ENCODE data around the gene LGALS7B. TPM values are rescaled to one million over a fixed set of nuclear protein-coding genes. Genes with fewer than 3 reads are reported as not detected.
A peak's percentile ranks its signal among the peaks of the same experiment; 100 is the strongest.

Gene LGALS7B
- total RNA-seq, 1 donor from 2014 or later: not detected

DNA sequence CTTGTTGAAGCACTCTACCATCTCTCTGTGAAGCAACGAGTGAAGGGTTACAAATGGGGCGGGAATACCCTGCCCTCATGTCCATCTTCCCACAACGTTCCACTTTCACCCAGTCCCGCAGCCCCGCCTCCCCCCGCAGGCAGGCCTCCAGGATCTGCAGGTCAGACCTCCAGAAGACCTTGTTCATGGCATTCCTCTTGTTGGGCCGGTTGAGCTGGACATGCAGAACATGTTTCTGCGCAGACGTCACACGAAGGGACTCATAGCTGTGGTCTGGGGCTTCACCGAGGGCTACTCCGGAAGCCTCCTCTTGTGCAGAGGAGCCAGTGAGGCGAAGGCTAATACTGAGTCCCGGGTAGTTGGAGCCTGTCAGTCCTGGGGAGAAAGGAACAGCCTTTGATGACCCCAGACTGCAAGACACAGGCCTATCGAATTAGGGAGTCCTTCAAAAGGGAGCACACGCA is 42.2 kb downstream of the LGALS7B start:
- Mint-ChIP-seq H3K4me3 (ENCODE audit: unreplicated experiment) (peak overlapping the region; percentile 78), H3K27me3 (ENCODE audit: low read depth, unreplicated experiment) (no peaks in the 10 kb centered on the region), H3K4me1 (ENCODE audit: low read depth, unreplicated experiment) (peaks cover 11% of the 10 kb centered on the region), H3K27ac (ENCODE audit: unreplicated experiment) (peak overlapping the region; percentile 91), H3K36me3 (ENCODE audit: low read depth, unreplicated experiment) (peaks cover 20% of the 10 kb centered on the region), H3K9me3 (ENCODE audit: unreplicated experiment) (no peaks in the 10 kb centered on the region)
- Histone ChIP-seq H3K79me2 (ENCODE audit: insufficient read depth, low read length) (no peaks in the 10 kb centered on the region), H3K9me3 (ENCODE audit: insufficient read depth, low read depth, low read length) (no peaks in the 10 kb centered on the region), H3K27ac (ENCODE audit: low read depth, low read length) (peak overlapping the region; percentile 90), H3K4me1 (ENCODE audit: insufficient read depth, low read length) (peaks cover 32% of the 10 kb centered on the region), H3K9ac (ENCODE audit: low read length) (peak overlapping the region; percentile 84), H2AFZ (ENCODE audit: low read depth, low read length) (peak overlapping the region; percentile 72), H3K4me2 (ENCODE audit: low read length) (peak overlapping the region; percentile 89), H4K20me1 (ENCODE audit: insufficient read depth, low read length) (peaks cover 8% of the 10 kb centered on the region), H3K27me3 (ENCODE audit: insufficient read depth, low read length) (no peaks in the 10 kb centered on the region), H3K4me3 (ENCODE audit: insufficient read depth, low read depth, low read length) (peak overlapping the region; percentile 67), H3K36me3 (ENCODE audit: insufficient read depth, low read length) (peaks cover 9% of the 10 kb centered on the region)
- TF ChIP-seq, protein P1, sequence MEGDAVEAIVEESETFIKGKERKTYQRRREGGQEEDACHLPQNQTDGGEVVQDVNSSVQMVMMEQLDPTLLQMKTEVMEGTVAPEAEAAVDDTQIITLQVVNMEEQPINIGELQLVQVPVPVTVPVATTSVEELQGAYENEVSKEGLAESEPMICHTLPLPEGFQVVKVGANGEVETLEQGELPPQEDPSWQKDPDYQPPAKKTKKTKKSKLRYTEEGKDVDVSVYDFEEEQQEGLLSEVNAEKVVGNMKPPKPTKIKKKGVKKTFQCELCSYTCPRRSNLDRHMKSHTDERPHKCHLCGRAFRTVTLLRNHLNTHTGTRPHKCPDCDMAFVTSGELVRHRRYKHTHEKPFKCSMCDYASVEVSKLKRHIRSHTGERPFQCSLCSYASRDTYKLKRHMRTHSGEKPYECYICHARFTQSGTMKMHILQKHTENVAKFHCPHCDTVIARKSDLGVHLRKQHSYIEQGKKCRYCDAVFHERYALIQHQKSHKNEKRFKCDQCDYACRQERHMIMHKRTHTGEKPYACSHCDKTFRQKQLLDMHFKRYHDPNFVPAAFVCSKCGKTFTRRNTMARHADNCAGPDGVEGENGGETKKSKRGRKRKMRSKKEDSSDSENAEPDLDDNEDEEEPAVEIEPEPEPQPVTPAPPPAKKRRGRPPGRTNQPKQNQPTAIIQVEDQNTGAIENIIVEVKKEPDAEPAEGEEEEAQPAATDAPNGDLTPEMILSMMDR (IDR thresholded peaks at IDR 0.05; ENCODE audit: insufficient read depth, low read depth, low read length): no peak
- TF ChIP-seq EZH2 (IDR thresholded peaks at IDR 0.05; ENCODE audit: insufficient read depth, low read length): no peak
- peak; percentile 96 for DNase-seq (ENCODE audit: low read depth)
- no peak for FAIRE-seq

DNA sequence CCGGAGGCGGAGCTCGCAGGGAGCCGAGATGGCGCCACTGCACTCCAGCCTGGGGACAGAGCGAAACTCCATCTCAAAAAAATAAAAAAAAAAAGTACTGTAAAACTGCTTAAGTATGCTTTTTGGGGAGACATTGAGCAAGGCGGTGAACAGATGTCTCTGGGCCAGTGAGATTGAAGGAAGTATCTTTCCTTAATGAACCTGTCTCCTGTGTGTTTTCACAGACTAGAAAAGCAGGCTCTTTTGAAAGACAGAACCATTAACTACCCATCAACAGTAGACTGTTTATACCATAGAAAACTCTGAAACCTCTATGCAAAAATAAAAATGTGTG is 44.1 kb downstream of the LGALS7B start:
- H3K4me1 Mint-ChIP-seq (ENCODE audit: low read depth, unreplicated experiment): peaks cover 13% of the 10 kb centered on the region
- H3K4me3 ChIP-seq (ENCODE audit: insufficient read depth, low read depth, low read length): no peak overlapping the region
- H3K4me2 ChIP-seq (ENCODE audit: low read length): no peak overlapping the region
- peak overlapping the region; percentile 91 for H3K27ac Mint-ChIP-seq (ENCODE audit: unreplicated experiment)
- TF ChIP-seq, protein P1 (IDR thresholded peaks at IDR 0.05; ENCODE audit: insufficient read depth, low read depth, low read length): no peak
- no peak for TF ChIP-seq EZH2 (IDR thresholded peaks at IDR 0.05; ENCODE audit: insufficient read depth, low read length)
- H4K20me1 ChIP-seq (ENCODE audit: insufficient read depth, low read length): peaks cover 25% of the 10 kb centered on the region
- peaks cover 28% of the 10 kb centered on the region for H3K36me3 ChIP-seq (ENCODE audit: insufficient read depth, low read length)
- no peaks in the 10 kb centered on the region for H3K79me2 ChIP-seq (ENCODE audit: insufficient read depth, low read length)
- H3K27me3 ChIP-seq (ENCODE audit: insufficient read depth, low read length): no peaks in the 10 kb centered on the region
- H3K4me3 Mint-ChIP-seq (ENCODE audit: unreplicated experiment): no peak overlapping the region
- H3K9me3 Mint-ChIP-seq (ENCODE audit: unreplicated experiment): no peaks in the 10 kb centered on the region
- peaks cover 39% of the 10 kb centered on the region for H3K4me1 ChIP-seq (ENCODE audit: insufficient read depth, low read length)
- peaks cover 19% of the 10 kb centered on the region for H3K36me3 Mint-ChIP-seq (ENCODE audit: low read depth, unreplicated experiment)
- H3K27me3 Mint-ChIP-seq (ENCODE audit: low read depth, unreplicated experiment): no peaks in the 10 kb centered on the region
- FAIRE-seq: no peak
- H3K9me3 ChIP-seq (ENCODE audit: insufficient read depth, low read depth, low read length): no peaks in the 10 kb centered on the region
- no peak overlapping the region for H3K9ac ChIP-seq (ENCODE audit: low read length)
- H2AFZ ChIP-seq (ENCODE audit: low read depth, low read length): no peak overlapping the region
- no peak for DNase-seq (ENCODE audit: low read depth)
- no peak overlapping the region for H3K27ac ChIP-seq (ENCODE audit: low read depth, low read length)

DNA sequence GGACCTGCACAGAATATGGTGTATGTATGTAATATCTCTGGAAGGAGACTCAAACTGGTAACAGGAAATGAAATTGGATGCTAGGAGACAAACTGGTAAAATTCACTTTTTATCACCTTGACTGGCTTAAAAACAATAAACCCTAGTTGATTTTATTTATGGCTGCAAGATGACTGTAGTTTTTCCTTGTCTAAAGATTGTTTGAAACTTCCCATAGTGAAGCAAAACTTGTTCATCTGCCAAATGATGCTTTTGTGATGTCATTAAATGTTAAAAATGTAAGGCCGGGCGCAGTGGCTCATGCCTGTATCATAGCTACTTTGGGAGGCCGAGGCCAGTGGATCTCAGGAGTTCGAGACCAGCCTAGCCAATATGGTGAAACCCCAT is 45.1 kb downstream of the LGALS7B start:
- H3K4me1 Mint-ChIP-seq (ENCODE audit: low read depth, unreplicated experiment): peaks cover 19% of the 10 kb centered on the region
- peaks cover 36% of the 10 kb centered on the region for H4K20me1 ChIP-seq (ENCODE audit: insufficient read depth, low read length)

More for the DNA sequence above, 45.1 kb downstream of the LGALS7B start:
- H3K36me3 Mint-ChIP-seq (ENCODE audit: low read depth, unreplicated experiment): peaks cover 24% of the 10 kb centered on the region
- peak overlapping the region; percentile 27 for H3K4me3 Mint-ChIP-seq (ENCODE audit: unreplicated experiment)
- Histone ChIP-seq H2AFZ (ENCODE audit: low read depth, low read length) (no peak overlapping the region), H3K79me2 (ENCODE audit: insufficient read depth, low read length) (no peaks in the 10 kb centered on the region), H3K36me3 (ENCODE audit: insufficient read depth, low read length) (peaks cover 37% of the 10 kb centered on the region), H3K9me3 (ENCODE audit: insufficient read depth, low read depth, low read length) (no peaks in the 10 kb centered on the region), H3K4me3 (ENCODE audit: insufficient read depth, low read depth, low read length) (no peak overlapping the region), H3K9ac (ENCODE audit: low read length) (no peak overlapping the region), H3K27ac (ENCODE audit: low read depth, low read length) (no peak overlapping the region), H3K4me1 (ENCODE audit: insufficient read depth, low read length) (peaks cover 39% of the 10 kb centered on the region), H3K27me3 (ENCODE audit: insufficient read depth, low read length) (no peaks in the 10 kb centered on the region), H3K4me2 (ENCODE audit: low read length) (no peak overlapping the region)
- FAIRE-seq (no peak), DNase-seq (ENCODE audit: low read depth) (no peak)
- H3K9me3 Mint-ChIP-seq (ENCODE audit: unreplicated experiment): no peaks in the 10 kb centered on the region
- no peak overlapping the region for H3K27ac Mint-ChIP-seq (ENCODE audit: unreplicated experiment)
- H3K27me3 Mint-ChIP-seq (ENCODE audit: low read depth, unreplicated experiment): no peaks in the 10 kb centered on the region
- TF ChIP-seq, protein P1 (IDR thresholded peaks at IDR 0.05; ENCODE audit: insufficient read depth, low read depth, low read length): no peak
- no peak for TF ChIP-seq EZH2 (IDR thresholded peaks at IDR 0.05; ENCODE audit: insufficient read depth, low read length)
